IPS-18a (cell line): Measurements from ENCODE around the gene PPP2R3A.
"Not testable (repeated sequence)": the region's sequence is repeated elsewhere in the genome, so short reads cannot be mapped to it uniquely, and the experiment has no call there.

Source experiments
- H3K27ac ChIP-seq: one replicate; pipeline ENCODE4 v1.5.1; 2013; ENCODE audit warnings: low read length
- H3K27me3 ChIP-seq: one replicate; pipeline ENCODE4 v1.6.1; 2013; ENCODE audit warnings: mild to moderate bottlenecking, low read length; ENCODE audit not compliant: control insufficient read depth, insufficient read depth
- H3K36me3 ChIP-seq: one replicate; pipeline ENCODE4 v1.6.1; 2013; ENCODE audit warnings: low read depth, low read length; ENCODE audit not compliant: control insufficient read depth
- H3K4me1 ChIP-seq: one replicate; pipeline ENCODE4 v1.6.1; 2013; ENCODE audit warnings: low read depth, low read length; ENCODE audit not compliant: control insufficient read depth
- H3K4me3 ChIP-seq: one replicate; pipeline ENCODE4 v1.5.1; 2013; ENCODE audit warnings: low read length
- H3K9ac ChIP-seq: one replicate; pipeline ENCODE4 v1.6.1; 2013; ENCODE audit warnings: mild to moderate bottlenecking, low read length, moderate library complexity
- H3K9me3 ChIP-seq: one replicate; pipeline ENCODE4 v1.6.1; 2013; ENCODE audit warnings: low read depth, low read length; ENCODE audit not compliant: control insufficient read depth

The PPP2R3A gene

GRCh38 chr3:136144397-136144796, 178.9 kb downstream of the PPP2R3A start:
- H3K9ac ChIP-seq, H3K4me3 ChIP-seq, H3K36me3 ChIP-seq, H3K27me3 ChIP-seq, H3K27ac ChIP-seq, H3K9me3 ChIP-seq, H3K4me1 ChIP-seq: not testable (repeated sequence)

DNA sequence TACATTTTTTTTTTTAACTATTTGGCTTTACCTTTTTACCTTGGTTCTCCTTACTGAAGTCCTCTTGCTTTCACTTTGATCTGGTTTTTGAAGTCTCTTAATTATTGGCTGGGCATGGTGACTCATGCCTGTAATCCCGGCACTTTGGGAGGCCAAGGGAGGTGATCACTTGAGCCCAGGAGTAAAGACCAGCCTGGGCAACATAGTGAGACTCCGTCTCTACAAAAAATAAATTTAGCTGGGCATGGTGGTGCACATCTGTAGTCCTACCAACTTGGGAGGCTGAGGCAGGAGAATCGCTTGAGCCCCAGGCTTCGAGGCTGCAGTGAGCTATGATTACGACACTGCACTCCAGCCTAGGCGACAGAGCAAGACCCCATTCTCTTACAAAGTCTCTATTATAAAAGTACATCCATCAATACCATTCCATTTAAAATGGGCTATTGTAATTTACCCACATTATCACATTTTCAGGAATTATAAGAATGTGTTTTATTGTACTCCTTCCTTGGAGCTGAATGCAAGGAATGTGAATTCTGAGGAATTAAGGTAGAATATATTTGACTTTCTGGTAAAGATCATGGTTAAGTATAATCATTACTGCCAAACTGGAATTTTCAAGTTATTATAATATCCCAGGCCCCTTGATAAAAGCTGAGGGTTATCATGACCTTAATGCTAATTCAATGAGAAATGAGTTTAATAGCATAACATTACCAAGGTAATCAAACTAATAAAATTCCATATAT, 181.6 kb downstream of the PPP2R3A start:
- H3K27me3 ChIP-seq = no peaks in the 10 kb centered on the region
- no peak overlapping the region for H3K4me3 ChIP-seq
- no peak overlapping the region for H3K27ac ChIP-seq
- H3K36me3 ChIP-seq = peaks cover 18% of the 10 kb centered on the region
- H3K9me3 ChIP-seq = no peaks in the 10 kb centered on the region
- H3K4me1 ChIP-seq = no peaks in the 10 kb centered on the region
- no peak overlapping the region for H3K9ac ChIP-seq

GRCh38 chr3:136149667-136150066, 184.1 kb downstream of the PPP2R3A start:
- Histone ChIP-seq H3K4me3 (no peak overlapping the region), H3K27ac (no peak overlapping the region), H3K36me3 (peaks cover 25% of the 10 kb centered on the region), H3K4me1 (no peaks in the 10 kb centered on the region), H3K9me3 (no peaks in the 10 kb centered on the region), H3K9ac (no peak overlapping the region), H3K27me3 (no peaks in the 10 kb centered on the region)

GRCh38 chr3:136151219-136151618, 185.7 kb downstream of the PPP2R3A start:
- H3K9ac ChIP-seq = no peak overlapping the region
- H3K27ac ChIP-seq = no peak overlapping the region
- peaks cover 25% of the 10 kb centered on the region for H3K36me3 ChIP-seq
- H3K9me3 ChIP-seq = no peaks in the 10 kb centered on the region
- no peak overlapping the region for H3K4me3 ChIP-seq
- no peaks in the 10 kb centered on the region for H3K27me3 ChIP-seq
- no peaks in the 10 kb centered on the region for H3K4me1 ChIP-seq

DNA sequence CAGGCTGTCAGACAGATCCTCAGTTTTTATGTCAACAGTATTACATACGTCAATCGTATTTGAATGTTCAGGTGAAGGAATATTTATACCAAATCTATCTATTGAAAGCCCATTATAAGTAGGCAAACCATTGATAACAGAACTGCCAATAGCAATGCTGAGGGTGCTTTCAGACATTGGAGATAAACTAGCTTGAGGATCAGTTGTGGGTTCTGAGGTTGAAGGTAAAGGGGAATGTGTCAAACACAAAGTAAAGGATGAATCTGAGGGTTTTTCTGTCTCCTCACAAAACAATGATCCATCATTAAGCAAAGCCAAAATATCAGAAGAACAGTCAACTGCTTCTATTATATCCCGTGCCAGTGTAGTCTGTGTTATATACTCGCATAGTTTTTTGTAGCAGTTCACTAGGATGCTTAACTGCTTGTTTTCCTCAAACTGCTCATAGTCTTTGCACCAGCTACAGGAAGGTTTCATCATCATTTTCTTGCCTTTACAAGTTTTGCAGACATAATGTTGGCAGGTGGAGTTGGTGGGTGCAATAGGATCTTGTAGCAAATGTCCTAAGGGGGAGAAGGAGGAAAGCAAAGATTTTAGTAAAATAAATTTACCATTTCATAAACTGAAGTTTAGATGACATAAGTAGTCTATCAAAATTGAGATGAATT, 186.8 kb downstream of the PPP2R3A start:
- H3K27ac ChIP-seq = no peak overlapping the region
- H3K27me3 ChIP-seq = no peaks in the 10 kb centered on the region
- H3K4me1 ChIP-seq = no peaks in the 10 kb centered on the region
- H3K36me3 ChIP-seq = peaks cover 25% of the 10 kb centered on the region
- H3K9me3 ChIP-seq = no peaks in the 10 kb centered on the region
- no peak overlapping the region for H3K9ac ChIP-seq
- no peak overlapping the region for H3K4me3 ChIP-seq

- Histone ChIP-seq H3K27me3 (no peaks in the 10 kb centered on the region), H3K9ac (no peak overlapping the region), H3K4me1 (no peaks in the 10 kb centered on the region), H3K9me3 (no peaks in the 10 kb centered on the region), H3K27ac (no peak overlapping the region), H3K36me3 (peaks cover 22% of the 10 kb centered on the region), H3K4me3 (no peak overlapping the region)
Observed at GRCh38 chr3:136152963-136153362, 187.4 kb downstream of the PPP2R3A start.

DNA sequence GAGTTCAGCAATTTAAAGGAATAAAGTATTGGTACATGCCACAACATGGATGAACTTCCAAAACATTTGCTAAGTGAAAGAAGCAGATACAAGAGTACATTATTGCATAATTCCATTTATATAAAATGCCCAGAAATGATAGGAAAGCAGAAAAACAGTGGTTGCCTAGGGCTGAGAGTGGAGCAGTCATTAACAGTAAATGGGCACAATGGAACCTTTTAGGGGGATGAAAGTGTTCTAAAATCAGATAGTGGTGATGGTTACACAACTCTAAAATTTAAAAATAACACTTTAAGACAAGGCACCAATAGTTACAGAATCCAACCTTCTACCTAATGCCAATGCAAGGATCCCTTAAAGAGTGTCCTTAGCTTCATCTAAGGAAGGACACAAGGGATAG, 196.0 kb downstream of the PPP2R3A start:
- Histone ChIP-seq H3K4me1 (peaks cover 15% of the 10 kb centered on the region), H3K27ac (no peak overlapping the region), H3K9ac (no peak overlapping the region), H3K27me3 (no peaks in the 10 kb centered on the region), H3K36me3 (no peaks in the 10 kb centered on the region), H3K9me3 (no peaks in the 10 kb centered on the region), H3K4me3 (no peak overlapping the region)

DNA sequence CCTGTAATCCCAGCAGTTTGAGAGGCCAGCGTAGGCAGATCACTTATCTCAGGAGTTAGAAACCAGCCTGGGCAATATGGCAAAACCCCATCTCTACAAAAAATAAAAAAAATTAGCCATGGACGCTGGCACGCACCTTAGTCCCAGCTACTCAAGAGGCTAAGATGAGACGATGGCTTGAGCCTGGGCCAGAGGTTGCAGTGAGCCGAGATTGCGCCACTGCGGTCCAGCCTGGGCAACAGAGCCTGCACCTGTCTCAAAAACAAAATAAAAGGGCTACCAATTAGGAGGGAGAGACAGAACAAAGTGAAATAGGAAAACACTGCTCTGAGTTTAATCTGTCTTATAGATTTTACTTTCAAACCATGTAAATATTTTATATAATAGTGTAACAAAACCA, 196.8 kb downstream of the PPP2R3A start:
- H3K27ac ChIP-seq = no peak overlapping the region

GRCh38 chr3:136163607-136164006, 198.1 kb downstream of the PPP2R3A start:
- H3K36me3 ChIP-seq, H3K27me3 ChIP-seq, H3K4me3 ChIP-seq, H3K27ac ChIP-seq, H3K9me3 ChIP-seq, H3K9ac ChIP-seq: not testable (repeated sequence)
- peaks cover 17% of the 10 kb centered on the region for H3K4me1 ChIP-seq

More for the DNA sequence above, 196.8 kb downstream of the PPP2R3A start:
- Histone ChIP-seq H3K4me3 (no peak overlapping the region), H3K36me3 (no peaks in the 10 kb centered on the region), H3K4me1 (peaks cover 17% of the 10 kb centered on the region), H3K9ac (no peak overlapping the region), H3K9me3 (no peaks in the 10 kb centered on the region), H3K27me3 (no peaks in the 10 kb centered on the region)

DNA sequence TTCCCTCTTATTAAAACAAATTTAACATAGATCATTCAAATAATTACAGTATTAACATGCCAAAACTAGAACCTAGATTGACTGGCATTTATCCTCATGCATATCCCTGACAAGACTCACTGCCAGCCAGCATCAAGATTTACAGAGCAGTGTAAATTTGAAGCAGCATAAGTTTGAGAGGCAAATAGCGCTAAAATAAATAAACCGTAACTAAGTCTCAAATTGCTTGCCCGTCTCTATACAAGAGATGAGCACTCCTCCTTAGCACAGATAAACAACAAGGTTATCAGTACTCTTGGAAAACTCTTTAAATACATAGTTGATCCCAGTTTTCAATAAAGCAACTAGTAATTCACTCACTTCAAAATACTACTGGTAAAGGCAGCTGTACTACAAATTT, 201.0 kb downstream of the PPP2R3A start:
- no peaks in the 10 kb centered on the region for H3K27me3 ChIP-seq
- H3K4me3 ChIP-seq = no peak overlapping the region
- H3K9ac ChIP-seq = no peak overlapping the region
- no peak overlapping the region for H3K27ac ChIP-seq
- no peaks in the 10 kb centered on the region for H3K9me3 ChIP-seq
- H3K4me1 ChIP-seq = peaks cover 17% of the 10 kb centered on the region
- H3K36me3 ChIP-seq = no peaks in the 10 kb centered on the region

DNA sequence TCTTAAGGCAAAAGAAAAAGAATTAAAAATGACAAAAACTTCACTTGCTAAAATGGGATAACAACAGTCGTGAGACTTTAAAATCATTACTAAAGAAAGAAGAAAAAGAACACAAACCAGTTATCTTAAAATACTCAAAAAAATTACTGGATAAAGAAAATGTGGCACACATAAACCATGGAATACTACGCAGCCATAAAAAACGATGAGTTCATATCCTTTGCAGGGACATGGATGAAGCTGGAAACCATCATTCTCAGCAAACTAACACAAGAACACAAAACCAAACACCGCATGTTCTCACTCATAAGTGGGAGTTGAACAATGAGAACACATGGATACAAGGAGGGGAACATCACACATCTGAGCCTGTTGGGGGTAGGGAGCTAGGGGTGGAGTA, 202.7 kb downstream of the PPP2R3A start:
- not testable (repeated sequence) for H3K4me3 ChIP-seq, H3K9me3 ChIP-seq, H3K27me3 ChIP-seq, H3K36me3 ChIP-seq, H3K9ac ChIP-seq, H3K27ac ChIP-seq
- H3K4me1 ChIP-seq = peaks cover 16% of the 10 kb centered on the region

- no peak overlapping the region for H3K9ac ChIP-seq
- H3K4me3 ChIP-seq = no peak overlapping the region
- H3K36me3 ChIP-seq = no peaks in the 10 kb centered on the region
- H3K27ac ChIP-seq = no peak overlapping the region
- H3K4me1 ChIP-seq = peaks cover 4% of the 10 kb centered on the region
- no peaks in the 10 kb centered on the region for H3K27me3 ChIP-seq
- H3K9me3 ChIP-seq = no peaks in the 10 kb centered on the region
Observed at GRCh38 chr3:136171097-136171542, 205.6 kb downstream of the PPP2R3A start.
